GM23338 (cell line): Measurements from ENCODE around the gene LRBA. TPM values are rescaled to one million over a fixed set of nuclear protein-coding genes. Genes with fewer than 3 reads are reported as not detected.

Experiments used
- ATAC-seq: fragments of 200-7000 bp; cut with Tn5 transposase; 3 replicates; pipeline ENCODE4 v1.9.1; 2020
- DNase-seq: peaks from one replicate; pipeline ENCODE4 v3.0.0-alpha.2; 2015; ENCODE audit warnings: low spot score
- H2AFZ ChIP-seq: fragments of 200-600 bp; sonication (generic); 2 replicates; pipeline ENCODE4 v1.8.0; 2016; ENCODE audit warnings: antibody characterized with exemption, mild to moderate bottlenecking, moderate library complexity
- H3F3A ChIP-seq: fragments of 200-600 bp; sonication (generic); replicated peaks from 2 replicates; pipeline ENCODE4 v1.8.0; 2017; ENCODE audit warnings: antibody characterized with exemption, mixed run types, low read depth
- H3K27ac ChIP-seq: fragments of 200-600 bp; sonication (generic); 2 replicates; pipeline ENCODE4 v1.6.1; 2016; ENCODE audit warnings: low read depth
- H3K27me3 ChIP-seq: fragments of 200-600 bp; sonication (generic); 2 replicates; pipeline ENCODE4 v1.8.0; 2016; ENCODE audit warnings: mild to moderate bottlenecking, mixed run types, moderate library complexity; ENCODE audit not compliant: insufficient read depth
- H3K36me3 ChIP-seq: fragments of 200-600 bp; sonication (generic); 2 replicates; pipeline ENCODE4 v1.8.0; 2016; ENCODE audit warnings: mild to moderate bottlenecking; ENCODE audit not compliant: insufficient read depth
- H3K4me1 ChIP-seq: fragments of 200-600 bp; sonication (generic); 2 replicates; pipeline ENCODE4 v1.8.0; 2016; ENCODE audit warnings: mild to moderate bottlenecking, moderate library complexity; ENCODE audit not compliant: insufficient read depth
- H3K4me2 ChIP-seq: fragments of 200-600 bp; sonication (generic); 2 replicates; pipeline ENCODE4 v1.7.1; 2017; ENCODE audit warnings: mixed run types
- H3K4me3 ChIP-seq: fragments of 200-600 bp; sonication (generic); 2 replicates; pipeline ENCODE4 v1.6.1; 2016; ENCODE audit warnings: mixed run types
- H3K79me2 ChIP-seq: fragments of 200-600 bp; sonication (generic); replicated peaks from 2 replicates; pipeline ENCODE4 v1.8.0; 2017; ENCODE audit warnings: mild to moderate bottlenecking; ENCODE audit not compliant: insufficient read depth
- H3K9me2 ChIP-seq: fragments of 200-600 bp; sonication (generic); 2 replicates; pipeline ENCODE4 v1.8.0; 2017; ENCODE audit not compliant: insufficient read depth
- H4K20me1 ChIP-seq: fragments of 200-600 bp; sonication (generic); replicated peaks from 2 replicates; pipeline ENCODE4 v1.8.0; 2017; ENCODE audit warnings: mild to moderate bottlenecking; ENCODE audit not compliant: insufficient read depth
- H3K27ac Mint-ChIP-seq: 2 replicates; pipeline ENCODE4 v1.8.0; 2020; ENCODE audit warnings: inconsistent platforms, mild to moderate bottlenecking, moderate library complexity, mixed read lengths
- H3K27me3 Mint-ChIP-seq: 3 replicates; pipeline ENCODE4 v1.8.0; 2022; ENCODE audit warnings: low read depth, mild to moderate bottlenecking, moderate library complexity, mixed read lengths, inconsistent platforms; ENCODE audit not compliant: insufficient read depth, poor library complexity
- H3K36me3 Mint-ChIP-seq: 3 replicates; pipeline ENCODE4 v1.8.0; 2021; ENCODE audit warnings: low read depth, mild to moderate bottlenecking, inconsistent platforms, moderate library complexity, mixed read lengths
- H3K4me1 Mint-ChIP-seq: 3 replicates; pipeline ENCODE4 v1.8.0; 2020; ENCODE audit warnings: mild to moderate bottlenecking, inconsistent platforms, mixed read lengths
- H3K4me3 Mint-ChIP-seq: 3 replicates; pipeline ENCODE4 v1.8.0; 2021; ENCODE audit warnings: moderate library complexity, mild to moderate bottlenecking, inconsistent platforms, mixed read lengths
- H3K9me3 Mint-ChIP-seq: 3 replicates; pipeline ENCODE4 v1.8.0; 2020; ENCODE audit warnings: moderate library complexity, mild to moderate bottlenecking, inconsistent platforms, mixed read lengths
- CREB1 ChIP-seq: fragments of 250-450 bp; sonication (Bioruptor Pico); IDR thresholded peaks from 2 replicates; pipeline ENCODE4 v1.5.0; 2020; ENCODE audit warnings: low read depth, mild to moderate bottlenecking, moderate library complexity
- CTCF ChIP-seq, 2 experiments: fragments of 200-600 bp in 1 of 2; sonication (generic) in 1 of 2; conservative IDR thresholded peaks; 2 replicates each; pipeline versions ENCODE4 v1.5.1 to v1.6.1; 2016 to 2017; ENCODE audit warnings: antibody characterized with exemption in 2 of 2, low read depth in 2 of 2, mild to moderate bottlenecking in 2 of 2, moderate library complexity in 1 of 2
- EZH2phosphoT487 ChIP-seq: fragments of 200-600 bp; sonication (generic); IDR thresholded peaks from one replicate; pipeline ENCODE4 v1.8.1; 2018; ENCODE audit warnings: antibody characterized with exemption; ENCODE audit not compliant: unreplicated experiment
- ZNF114 ChIP-seq: fragments of 250-450 bp; sonication (Bioruptor Pico); IDR thresholded peaks from 2 replicates; pipeline ENCODE4 v1.5.0; 2020; ENCODE audit warnings: mild to moderate bottlenecking, moderate library complexity
- ZNF462 ChIP-seq: fragments of 250-450 bp; sonication (Bioruptor Pico); IDR thresholded peaks from 2 replicates; pipeline ENCODE4 v1.5.0; 2020; ENCODE audit warnings: mild to moderate bottlenecking, moderate library complexity
- polyA plus RNA-seq: library from polyadenylated mRNA; unstranded; fragments of >200 nt; fragmentation: Nextera tagmentation; extraction: Ambion mirVana; gene quantifications from 2 replicates; pipeline ENCODE4 v1.2.1, GENCODE V29; 2016
- total RNA-seq: library from RNA; depleted of rRNA; stranded (reverse); fragments of >200 nt; shearing (Covaris generic); gene quantifications from 2 replicates; pipeline ENCODE4 v1.2.3, GENCODE V29; 2014

Gene LRBA
- total and polyA plus RNA-seq, 2 experiments from 2014 or later, result 23.3 to 126 TPM

- no peak for TF ChIP-seq CREB1 (CRISPR knock-in tag)
These were observed 215.9 kb downstream of the LRBA start (continued) for GRCh38 chr4:150799207-150799606.

- Histone ChIP-seq H3F3A (no peaks in the 10 kb centered on the region), H3K36me3 (no peaks in the 10 kb centered on the region), H3K27me3 (no peaks in the 10 kb centered on the region), H3K4me2 (no peak overlapping the region), H3K9me2 (no peaks in the 10 kb centered on the region), H4K20me1 (no peaks in the 10 kb centered on the region), H3K4me1 (peaks cover 16% of the 10 kb centered on the region), H2AFZ (no peak overlapping the region), H3K79me2 (no peaks in the 10 kb centered on the region), H3K27ac (no peak overlapping the region), H3K4me3 (no peak overlapping the region)
- Mint-ChIP-seq H3K4me3 (no peak overlapping the region), H3K27me3 (no peaks in the 10 kb centered on the region), H3K9me3 (no peaks in the 10 kb centered on the region), H3K27ac (no peak overlapping the region), H3K4me1 (peaks cover 16% of the 10 kb centered on the region), H3K36me3 (no peaks in the 10 kb centered on the region)
- ATAC-seq (no peak), DNase-seq (no peak)
- TF ChIP-seq ZNF462 (CRISPR knock-in tag) (no peak), CTCF (conservative IDR thresholded peaks at IDR 0.05; ENCODE audit: low read depth in 2 of 2) (no peak), EZH2phosphoT487 (no peak), ZNF114 (CRISPR knock-in tag) (no peak)
These were observed 220.4 kb downstream of the LRBA start for GRCh38 chr4:150794706-150795105.
